ENCODE measurements around the gene MLH1. TPM values are rescaled to one million over a fixed set of nuclear protein-coding genes. Genes with fewer than 3 reads are reported as not detected.

Gene MLH1
- total RNA-seq, 2 experiments from 2014 or later, result 18.9 to 23.8 TPM

DNA sequence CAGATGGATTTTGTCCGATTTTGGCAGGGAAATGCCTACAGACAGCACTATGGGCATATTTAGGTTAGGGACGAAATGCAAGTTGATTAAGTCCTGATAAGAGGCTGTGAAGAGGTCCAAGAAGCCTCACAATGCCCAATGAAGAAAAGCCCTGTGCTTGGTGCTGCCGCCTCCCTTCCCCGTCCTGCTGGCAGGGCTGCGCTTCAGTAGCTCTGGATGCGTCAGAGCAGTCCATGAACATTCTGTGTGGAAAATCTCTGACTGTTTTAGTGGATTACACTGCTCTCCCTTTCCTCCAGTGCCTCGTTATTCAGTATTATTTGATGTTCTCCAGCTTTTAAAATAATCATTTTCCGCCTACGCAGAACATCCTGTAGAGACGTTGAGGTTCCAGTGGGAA lies 39.6 kb downstream of the MLH1 start:
- no peak for DNase-seq
- TF ChIP-seq, protein P1, sequence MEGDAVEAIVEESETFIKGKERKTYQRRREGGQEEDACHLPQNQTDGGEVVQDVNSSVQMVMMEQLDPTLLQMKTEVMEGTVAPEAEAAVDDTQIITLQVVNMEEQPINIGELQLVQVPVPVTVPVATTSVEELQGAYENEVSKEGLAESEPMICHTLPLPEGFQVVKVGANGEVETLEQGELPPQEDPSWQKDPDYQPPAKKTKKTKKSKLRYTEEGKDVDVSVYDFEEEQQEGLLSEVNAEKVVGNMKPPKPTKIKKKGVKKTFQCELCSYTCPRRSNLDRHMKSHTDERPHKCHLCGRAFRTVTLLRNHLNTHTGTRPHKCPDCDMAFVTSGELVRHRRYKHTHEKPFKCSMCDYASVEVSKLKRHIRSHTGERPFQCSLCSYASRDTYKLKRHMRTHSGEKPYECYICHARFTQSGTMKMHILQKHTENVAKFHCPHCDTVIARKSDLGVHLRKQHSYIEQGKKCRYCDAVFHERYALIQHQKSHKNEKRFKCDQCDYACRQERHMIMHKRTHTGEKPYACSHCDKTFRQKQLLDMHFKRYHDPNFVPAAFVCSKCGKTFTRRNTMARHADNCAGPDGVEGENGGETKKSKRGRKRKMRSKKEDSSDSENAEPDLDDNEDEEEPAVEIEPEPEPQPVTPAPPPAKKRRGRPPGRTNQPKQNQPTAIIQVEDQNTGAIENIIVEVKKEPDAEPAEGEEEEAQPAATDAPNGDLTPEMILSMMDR (IDR thresholded peaks at IDR 0.05), result no peak
- Mint-ChIP-seq H3K4me3 (no peak overlapping the region), H3K27me3 (no peaks in the 10 kb centered on the region), H3K36me3 (ENCODE audit: low read depth) (peaks cover 97% of the 10 kb centered on the region), H3K9me3 (no peaks in the 10 kb centered on the region), H3K4me1 (ENCODE audit: low read depth) (no peaks in the 10 kb centered on the region), H3K27ac (no peak overlapping the region)
- intact Hi-C loops (cut with DNase I, micrococcal nuclease), result no loop called here
- no peak for ATAC-seq (ENCODE audit: poor library complexity)
- CTCF ChIA-PET, result interaction anchor here (0.6 kb wide), 1 partner anchor 1209 kb away, joined by 3 read pairs; no protein-coding TSS in a partner anchor
- Histone ChIP-seq H3K36me3 (ENCODE audit: insufficient read depth, low read length) (peaks cover 83% of the 10 kb centered on the region), H3K27me3 (ENCODE audit: control insufficient read depth in 1 of 2, insufficient read depth in 2 of 2, low read length in 2 of 2) (no peaks in the 10 kb centered on the region), H3K4me3 (ENCODE audit: low read length) (no peak overlapping the region), H3K9me3 (ENCODE audit: control insufficient read depth in 1 of 2, insufficient read depth in 1 of 2, low read length in 2 of 2) (peaks cover 0 to 5% of the 10 kb centered on the region in 2 experiments), H3K27ac (ENCODE audit: low read depth in 1 of 2, low read length in 2 of 2) (no peak overlapping the region), H3K4me1 (ENCODE audit: insufficient read depth, low read length) (no peaks in the 10 kb centered on the region)
- POLR2A ChIA-PET, result no interaction called here

DNA sequence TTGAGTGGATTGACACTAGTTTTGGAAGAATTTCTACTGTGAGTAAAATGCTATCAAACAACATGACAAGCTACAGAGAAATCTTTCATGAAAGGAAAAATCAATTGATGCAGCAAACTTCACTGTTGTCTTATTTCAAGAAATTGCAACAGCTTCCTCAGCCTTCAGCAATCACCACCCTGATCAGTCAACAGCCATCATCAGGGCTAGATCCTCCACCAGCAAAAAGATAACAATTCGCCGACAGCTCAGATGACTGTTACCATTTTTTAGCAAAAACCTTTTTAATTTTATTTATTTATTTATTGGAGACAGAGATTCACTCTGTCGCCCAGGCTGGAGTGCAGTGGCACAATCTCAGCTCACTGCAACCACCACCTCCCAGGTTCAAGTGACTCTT lies 44.0 kb downstream of the MLH1 start:
- H3K36me3 Mint-ChIP-seq (ENCODE audit: low read depth), result peaks cover 98% of the 10 kb centered on the region
- POLR2A ChIA-PET, result no interaction called here
- no peak overlapping the region for H3K27ac Mint-ChIP-seq
- Histone ChIP-seq H3K4me3 (ENCODE audit: low read length) (no peak overlapping the region), H3K36me3 (ENCODE audit: insufficient read depth, low read length) (peaks cover 74% of the 10 kb centered on the region), H3K9me3 (ENCODE audit: control insufficient read depth in 1 of 2, insufficient read depth in 1 of 2, low read length in 2 of 2) (peaks cover 0 to 5% of the 10 kb centered on the region in 2 experiments), H3K4me1 (ENCODE audit: insufficient read depth, low read length) (no peaks in the 10 kb centered on the region), H3K27ac (ENCODE audit: low read depth in 1 of 2, low read length in 2 of 2) (no peak overlapping the region), H3K27me3 (ENCODE audit: control insufficient read depth in 1 of 2, insufficient read depth in 2 of 2, low read length in 2 of 2) (no peaks in the 10 kb centered on the region)
- intact Hi-C loops (cut with DNase I, micrococcal nuclease), result no loop called here
- ATAC-seq (ENCODE audit: poor library complexity), result no peak
- no peaks in the 10 kb centered on the region for H3K9me3 Mint-ChIP-seq
- no peak overlapping the region for H3K4me3 Mint-ChIP-seq
- H3K4me1 Mint-ChIP-seq (ENCODE audit: low read depth), result peaks cover 6% of the 10 kb centered on the region
- DNase-seq, result no peak
- TF ChIP-seq, protein P1 (IDR thresholded peaks at IDR 0.05), result no peak
- H3K27me3 Mint-ChIP-seq, result no peaks in the 10 kb centered on the region
- CTCF ChIA-PET, result interaction anchor here (0.7 kb wide), 1 partner anchor 19 kb away, joined by 3 read pairs; no protein-coding TSS in a partner anchor

DNA sequence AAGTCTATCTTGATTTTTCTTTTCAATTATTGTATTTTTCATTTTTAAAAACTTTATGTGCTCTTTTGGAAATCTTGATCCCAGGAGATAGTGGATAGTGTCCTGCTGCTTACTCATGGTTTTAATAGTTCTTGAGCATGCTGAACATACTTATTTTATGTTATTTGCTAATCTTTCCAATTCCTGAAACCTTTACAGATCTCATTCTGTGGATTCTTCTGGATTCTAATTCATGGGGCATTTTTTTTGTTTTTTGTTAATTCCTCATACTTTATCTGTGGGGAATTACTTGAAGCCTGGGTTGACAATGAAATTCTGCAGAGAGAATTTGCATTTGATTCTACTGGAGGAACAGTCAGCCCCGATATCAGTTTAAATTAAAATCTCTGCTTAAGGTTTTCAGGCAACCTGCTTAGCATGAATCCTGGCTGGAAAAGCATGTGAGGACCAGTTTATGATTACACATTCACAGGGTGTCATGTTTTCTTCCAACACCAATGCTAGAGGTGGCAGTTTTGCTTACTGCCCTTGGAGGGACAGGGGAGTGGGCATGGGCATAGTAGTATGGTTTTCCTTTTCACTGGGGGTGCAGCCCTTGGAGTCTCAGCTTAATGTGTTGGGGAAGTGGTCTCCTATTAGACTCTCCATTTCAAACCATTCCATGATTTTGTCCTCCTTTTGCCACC lies 46.0 kb downstream of the MLH1 start:
- peaks cover 6% of the 10 kb centered on the region for H3K4me1 Mint-ChIP-seq (ENCODE audit: low read depth)
- peaks cover 88% of the 10 kb centered on the region for H3K36me3 Mint-ChIP-seq (ENCODE audit: low read depth)
- ChIA-PET CTCF (interaction anchor here (0.6 kb wide), 1 partner anchor 283 kb away, joined by 5 read pairs; no protein-coding TSS in a partner anchor), POLR2A (no interaction called here)
- Histone ChIP-seq H3K9me3 (ENCODE audit: control insufficient read depth in 1 of 2, insufficient read depth in 1 of 2, low read length in 2 of 2) (peaks cover 0 to 5% of the 10 kb centered on the region in 2 experiments), H3K27me3 (ENCODE audit: control insufficient read depth in 1 of 2, insufficient read depth in 2 of 2, low read length in 2 of 2) (no peaks in the 10 kb centered on the region), H3K4me3 (ENCODE audit: low read length) (no peak overlapping the region), H3K36me3 (ENCODE audit: insufficient read depth, low read length) (peaks cover 71% of the 10 kb centered on the region), H3K27ac (ENCODE audit: low read depth in 1 of 2, low read length in 2 of 2) (no peak overlapping the region), H3K4me1 (ENCODE audit: insufficient read depth, low read length) (no peaks in the 10 kb centered on the region)
- intact Hi-C loops (cut with DNase I, micrococcal nuclease), result no loop called here
- TF ChIP-seq, protein P1 (IDR thresholded peaks at IDR 0.05), result no peak
- no peak for ATAC-seq (ENCODE audit: poor library complexity)
- H3K27me3 Mint-ChIP-seq, result no peaks in the 10 kb centered on the region
- no peak overlapping the region for H3K27ac Mint-ChIP-seq
- no peak for DNase-seq
- H3K9me3 Mint-ChIP-seq, result no peaks in the 10 kb centered on the region
- no peak overlapping the region for H3K4me3 Mint-ChIP-seq

Data from CD4-positive, alpha-beta T cell (primary cell).